OCI-M1 (cell line): ENCODE results near the gene TMEM234.

ENCODE experiments used
- DNase-seq: peaks from one replicate; lab custom pipeline; 2025; lab: John Stamatoyannopoulos, UW

Gene TMEM234

GRCh38 chr1:32239790-32240139 is 17.6 kb upstream of the TMEM234 start:
- DNase-seq, result no peak

DNA sequence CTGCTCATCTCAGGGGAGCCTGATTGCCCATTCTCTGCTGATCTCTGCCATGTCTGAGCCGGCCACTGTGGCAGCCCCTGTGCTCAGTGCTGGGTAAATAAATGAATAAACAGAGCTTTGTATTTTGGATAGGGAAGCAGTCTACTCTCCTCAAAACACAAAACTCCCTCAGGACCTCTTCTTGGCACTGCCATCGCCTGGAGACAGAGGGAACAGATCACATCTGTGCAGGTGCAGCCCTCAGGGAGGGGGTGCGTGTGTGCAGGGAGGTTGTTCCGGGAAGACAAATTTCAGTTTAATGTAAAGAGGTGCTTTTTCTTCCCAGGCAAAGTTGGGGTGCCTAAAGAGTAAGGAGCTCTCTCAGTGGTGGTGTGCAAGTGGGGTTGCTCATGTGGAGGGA is 17.2 kb upstream of the TMEM234 start:
- no peak for DNase-seq

DNA sequence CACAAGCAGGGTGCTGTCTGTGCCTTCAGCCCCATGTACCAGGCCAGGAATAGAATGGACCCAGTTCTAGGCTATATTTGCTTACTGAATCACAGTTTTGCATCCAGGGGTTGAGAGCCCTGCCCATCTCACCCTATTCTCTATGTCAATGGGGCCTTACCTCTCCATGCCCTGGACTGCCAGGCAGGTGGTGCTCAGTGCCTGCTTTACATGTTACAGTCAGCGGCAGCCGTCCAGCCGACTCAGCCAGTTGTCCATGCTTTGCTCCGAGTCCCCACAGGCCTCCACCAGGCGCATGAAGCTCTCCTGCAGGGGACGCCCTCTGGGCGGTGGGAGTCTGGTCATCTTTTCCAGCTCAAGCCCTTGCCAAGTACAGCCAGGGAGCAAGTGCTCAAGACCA is 12.6 kb upstream of the TMEM234 start:
- no peak for DNase-seq

- DNase-seq, result no peak
These were observed 10.6 kb upstream of the TMEM234 start for GRCh38 chr1:32232558-32233304.

- no peak for DNase-seq
These were observed 9.8 kb upstream of the TMEM234 start for GRCh38 chr1:32231843-32232432.

DNA sequence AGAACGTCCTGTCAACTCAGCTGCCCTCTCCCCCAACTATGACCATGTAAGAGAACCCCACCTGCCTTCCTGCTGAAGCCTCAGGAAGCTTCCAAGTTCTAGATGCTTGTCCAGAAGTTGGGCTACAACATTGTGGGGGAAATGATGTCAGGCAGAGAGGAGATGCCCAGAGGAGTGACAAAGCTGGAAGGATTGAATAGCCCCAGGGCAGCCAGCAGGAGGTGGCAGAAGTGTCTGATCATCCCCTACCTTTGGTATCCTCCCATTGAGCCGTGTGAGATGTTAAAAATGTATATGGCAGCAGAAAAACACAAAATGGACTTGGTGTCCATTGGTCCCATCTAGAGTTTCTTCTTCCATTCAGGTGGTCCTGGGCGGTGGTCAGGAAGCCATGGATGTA is 6.6 kb upstream of the TMEM234 start:
- no peak for DNase-seq

DNA sequence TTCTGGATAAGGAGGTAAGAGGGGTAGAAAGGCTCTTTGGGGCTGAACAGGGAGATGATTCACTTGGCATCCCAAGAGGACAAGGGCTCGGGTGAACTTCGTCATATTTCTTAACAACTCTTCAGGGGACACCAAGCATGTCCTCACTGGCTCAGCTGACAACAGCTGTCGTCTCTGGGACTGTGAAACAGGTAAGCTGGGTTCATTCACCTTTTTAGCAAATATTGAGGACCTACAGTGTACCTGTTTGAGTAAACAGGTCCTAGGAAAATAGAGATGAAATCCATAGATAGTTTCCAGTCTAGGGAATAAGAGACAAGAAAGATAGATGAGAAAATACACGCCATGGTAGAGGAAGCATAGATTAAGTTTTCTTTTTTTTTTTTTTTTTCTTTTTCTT is 2.1 kb upstream of the TMEM234 start:
- no peak for DNase-seq

DNA sequence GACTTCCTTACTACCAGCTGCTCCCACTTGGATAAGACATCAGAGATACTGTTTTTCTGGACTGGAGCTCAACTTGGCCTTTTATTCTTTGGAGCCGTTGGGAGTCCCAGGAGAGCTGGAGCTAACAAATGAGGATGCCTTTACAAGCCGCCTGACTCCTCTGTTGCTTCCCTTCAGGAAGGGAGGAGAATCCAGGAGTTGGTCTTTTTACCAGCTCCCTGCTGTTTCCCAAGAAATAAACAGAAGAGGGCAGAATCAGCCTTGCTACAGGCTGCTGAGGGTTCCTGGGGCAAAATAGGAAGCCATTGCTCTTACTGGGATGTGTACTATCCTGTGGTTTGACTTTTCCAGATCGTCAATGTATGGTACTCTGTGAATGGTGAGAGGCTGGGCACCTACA is 1.5 kb upstream of the TMEM234 start:
- DNase-seq, result no peak

- DNase-seq, result no peak
These were observed 573 bp downstream of the TMEM234 start for GRCh38 chr1:32221581-32221979.

- DNase-seq, result no peak
These were observed 1.2 kb downstream of the TMEM234 start for GRCh38 chr1:32220746-32221580.

DNA sequence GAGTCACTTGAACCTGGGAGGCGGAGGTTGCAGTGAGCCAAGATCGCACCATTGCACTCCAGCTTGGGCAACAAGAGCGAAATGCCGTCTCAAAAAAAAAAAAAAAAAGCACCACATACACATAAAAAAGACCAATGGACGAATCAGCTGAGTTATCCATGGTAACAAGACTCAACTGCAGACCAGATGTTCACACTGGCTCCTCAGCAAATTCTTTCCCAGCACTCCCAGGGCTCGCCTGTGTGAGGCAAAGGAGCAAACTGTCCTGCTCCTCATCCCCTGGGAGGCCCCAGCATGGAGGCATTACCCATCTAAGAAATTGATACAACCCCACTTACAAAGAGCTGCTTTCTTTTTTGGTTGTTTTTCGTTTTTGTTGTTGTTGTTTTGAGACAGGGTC is 3.1 kb downstream of the TMEM234 start:
- no peak for DNase-seq

DNA sequence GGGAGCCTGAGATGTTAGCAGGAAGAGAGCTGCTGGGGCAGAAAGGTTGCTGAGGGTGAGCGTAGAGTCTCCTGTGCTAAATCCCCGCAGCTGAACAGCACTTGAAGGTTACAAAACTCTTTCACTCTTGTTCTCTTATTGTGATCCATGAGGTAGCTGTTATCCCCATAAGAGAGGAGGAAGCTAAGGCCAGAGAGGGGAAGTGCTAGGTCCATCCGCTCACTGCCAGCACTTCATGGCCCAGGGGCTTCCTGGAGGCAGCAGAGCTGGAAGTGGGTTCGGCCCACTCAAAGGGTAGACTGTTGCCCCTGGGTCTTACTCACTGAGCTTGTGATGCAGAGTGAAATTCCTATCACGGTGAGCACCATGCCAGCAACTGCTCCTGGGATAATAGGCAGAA is 5.6 kb downstream of the TMEM234 start:
- no peak for DNase-seq

DNA sequence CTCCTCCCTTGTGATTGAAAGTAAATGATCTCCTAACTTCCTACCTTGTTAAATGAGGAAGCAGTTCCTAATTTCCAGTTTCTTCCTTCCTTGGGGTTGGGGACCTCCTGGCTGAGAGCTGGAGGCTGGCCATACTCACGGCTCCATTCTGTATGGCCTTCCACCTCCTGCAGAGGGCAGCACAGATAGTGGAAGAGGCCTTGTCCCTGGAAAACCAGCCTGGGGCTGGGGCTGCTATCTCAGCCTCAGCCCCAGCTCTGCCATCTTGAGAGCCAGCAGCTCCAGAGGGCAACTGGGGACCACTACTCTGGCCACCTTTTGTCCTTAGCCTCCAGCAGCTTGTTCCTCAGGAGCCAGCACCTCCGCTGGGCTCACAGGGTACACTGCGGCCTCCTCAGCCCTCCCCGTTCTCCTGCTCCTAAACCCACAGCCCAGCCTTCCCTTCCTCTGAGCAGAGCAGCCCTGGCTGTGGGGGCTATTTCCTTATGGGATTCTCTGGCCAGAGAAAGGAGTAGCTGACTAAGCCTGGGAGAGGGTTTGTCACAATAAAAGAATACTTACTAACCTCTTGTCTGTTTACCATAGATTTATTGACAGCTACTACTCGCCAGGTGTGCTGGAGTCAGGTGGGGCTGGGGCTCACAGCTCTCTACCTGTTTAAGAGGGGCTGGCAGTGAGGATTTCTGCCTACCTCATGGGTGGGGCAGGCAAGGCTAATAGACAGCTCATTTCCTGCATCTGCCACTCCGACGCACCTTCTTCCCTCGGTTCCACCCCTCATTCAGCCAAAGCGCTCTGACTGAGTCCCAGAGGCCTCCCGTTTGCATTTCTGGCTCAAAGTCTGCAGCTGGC is 6.3 kb downstream of the TMEM234 start:
- peak; percentile 76 for DNase-seq

- peak; percentile 36 for DNase-seq
These were observed 13.2 kb downstream of the TMEM234 start, which contains the start of gene DCDC2B for GRCh38 chr1:32208891-32209328. DCDC2B (plus strand) TSS chr1:32209089; CDS start chr1:32209094, 5 bp downstream.

DNA sequence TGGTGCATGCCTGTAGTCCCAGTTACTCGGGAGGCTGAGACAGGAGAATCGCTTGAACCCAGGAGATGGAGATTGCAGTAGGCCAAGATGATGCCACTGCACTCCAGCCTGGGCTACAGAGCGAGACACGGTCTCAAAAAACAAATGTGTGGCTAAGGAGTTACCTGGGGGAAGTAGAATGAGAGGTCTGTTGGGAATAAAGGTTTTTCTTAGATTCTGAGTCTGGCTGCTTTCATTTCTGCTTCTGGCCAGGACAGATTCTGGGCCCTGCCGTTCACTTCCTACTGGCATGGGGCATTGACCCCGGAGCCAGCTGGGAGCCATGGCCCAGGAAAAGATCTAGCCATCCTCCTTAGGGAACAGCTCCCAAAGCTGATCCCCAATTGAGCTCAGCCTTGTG is 13.7 kb downstream of the TMEM234 start:
- DNase-seq, result no peak

- DNase-seq, result peak; percentile 90
These were observed 16.5 kb downstream of the TMEM234 start, which contains the start of gene IQCC for GRCh38 chr1:32205401-32206370. IQCC (plus strand) TSS chr1:32205671; CDS start chr1:32205682, 11 bp downstream.

DNA sequence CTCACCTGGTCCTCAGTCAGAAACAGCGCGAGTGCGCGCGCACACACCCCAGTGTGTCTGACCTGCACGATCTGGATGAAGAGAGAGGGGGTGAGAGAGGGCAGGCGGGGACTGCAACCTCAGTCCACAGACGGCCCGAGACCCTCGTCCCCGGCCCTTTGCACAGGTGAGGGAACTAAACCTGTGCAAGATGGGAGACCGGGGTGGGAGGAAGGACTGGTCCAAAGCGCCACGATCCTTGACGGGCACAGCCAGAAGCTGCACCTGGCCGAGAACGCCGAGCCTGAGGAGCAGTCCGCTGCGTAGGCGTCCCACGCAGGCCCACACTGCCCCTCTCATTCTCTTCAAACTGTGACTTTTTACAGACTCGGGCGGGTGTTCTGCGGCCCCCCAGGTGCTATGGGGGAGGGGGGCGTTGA is 17.2 kb downstream of the TMEM234 start:
- no peak for DNase-seq

DNA sequence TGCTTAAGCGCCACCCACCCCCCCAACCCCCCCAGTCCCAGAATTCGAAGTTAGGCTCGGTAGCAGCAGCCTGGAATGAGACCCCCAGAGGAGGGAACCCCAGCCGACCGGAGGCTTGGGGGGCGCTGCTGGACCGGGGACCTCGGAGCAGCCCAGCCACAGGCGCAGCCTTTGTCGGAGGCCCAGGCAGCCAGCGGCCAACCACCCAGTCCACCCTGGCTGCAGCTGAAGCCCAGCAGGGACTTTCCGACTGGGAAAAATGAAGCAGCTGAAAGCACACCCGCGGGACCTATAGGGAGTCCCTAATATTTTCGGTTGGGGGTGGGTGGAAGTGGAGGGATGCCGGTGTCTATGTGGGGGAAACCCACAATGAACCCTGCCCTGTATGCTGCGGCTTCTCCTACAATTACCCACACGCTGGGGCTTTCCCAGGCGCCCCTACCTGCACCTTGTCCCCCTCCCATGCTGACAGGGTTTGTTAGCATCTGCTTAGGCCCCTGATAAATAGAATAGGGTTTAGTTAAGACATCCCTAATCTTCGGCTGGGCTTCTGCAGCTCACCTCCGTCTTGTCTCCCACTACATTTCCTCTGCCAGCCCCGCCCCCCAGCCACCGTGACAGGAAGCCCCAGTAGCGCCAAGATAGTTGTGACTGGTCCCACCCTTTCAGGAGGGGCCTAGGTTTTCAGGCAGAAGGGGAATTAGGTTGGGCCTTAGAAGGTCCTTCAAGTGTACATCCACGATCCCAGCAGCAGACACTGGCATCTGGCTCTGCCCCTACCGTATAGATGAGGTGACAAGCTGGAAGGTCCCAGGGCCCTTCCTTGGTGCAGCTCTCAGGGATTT is 20.9 kb downstream of the TMEM234 start:
- DNase-seq, result peak; percentile 67

- DNase-seq, result peak; percentile 76
These were observed 21.7 kb downstream of the TMEM234 start, which contains the start of gene CCDC28B for GRCh38 chr1:32200226-32201010. CCDC28B (plus strand) TSS chr1:32200595; CDS start chr1:32201936, 1,341 bp downstream.
